AG04450 (cell line): ENCODE data around the gene EPO. TPM values are rescaled to one million over a fixed set of nuclear protein-coding genes. Genes with fewer than 3 reads are reported as not detected.

ENCODE experiments used
- CTCF ChIA-PET: fragments of 300-600, 350-600 bp; formaldehyde crosslinking; extraction: SDS; loops from one replicate; lab custom pipeline; 2022; ENCODE audit warnings: antibody characterized with exemption, inconsistent platforms; lab: Charles Lee
- POLR2A ChIA-PET: fragments of 350-600 bp; formaldehyde crosslinking; extraction: SDS; loops from one replicate; lab custom pipeline; 2021; ENCODE audit warnings: antibody characterized with exemption, inconsistent platforms; lab: Yijun Ruan, JAX
- DNase-seq: peaks from one replicate; pipeline ENCODE4 v3.0.0-alpha.2; 2011; ENCODE audit warnings: low read depth, low spot score
- H3K27ac ChIP-seq: one replicate; pipeline ENCODE4 v1.5.1; 2012; ENCODE audit warnings: low read depth, low read length, control low read depth
- H3K27me3 ChIP-seq: one replicate; pipeline ENCODE4 v1.6.0; 2012; ENCODE audit warnings: low read length; ENCODE audit not compliant: control insufficient read depth, insufficient read depth
- H3K4me3 ChIP-seq: 2 replicates; pipeline ENCODE4 v1.5.1; 2011; ENCODE audit warnings: mild to moderate bottlenecking, low read depth, low read length, control low read depth
- H3K9me3 ChIP-seq: 2 replicates; pipeline ENCODE4 v1.5.1; 2012; ENCODE audit warnings: low read length; ENCODE audit not compliant: control insufficient read depth, insufficient read depth
- CTCF ChIP-seq: IDR thresholded peaks from 2 replicates; pipeline ENCODE4 v1.5.1; 2011; ENCODE audit warnings: low read depth, low read length, control low read depth, inconsistent platforms
- polyA plus RNA-seq: library from polyadenylated mRNA; depleted of rRNA; stranded (reverse); fragments of >200 nt; gene quantifications from 2 replicates; pipeline ENCODE4 v1.2.3, GENCODE V29; 2011; rRNA removed

Gene EPO
- polyA plus RNA-seq, 1 experiment: not detected

- Histone ChIP-seq H3K4me3 (no peak overlapping the region), H3K9me3 (no peaks in the 10 kb centered on the region), H3K27ac (no peak overlapping the region), H3K27me3 (peaks cover 35% of the 10 kb centered on the region)
- TF ChIP-seq CTCF: no peak
- ChIA-PET POLR2A (no interaction called here), CTCF (no interaction called here)
- DNase-seq: no peak
Measured at GRCh38 chr7:100765250-100765649, 45.0 kb downstream of the EPO start.

- ChIA-PET CTCF (no interaction called here), POLR2A (no interaction called here)
Measured at GRCh38 chr7:100768784-100769183, 48.5 kb downstream of the EPO start.

More at GRCh38 chr7:100768784-100769183, 48.5 kb downstream of the EPO start:
- H3K9me3 ChIP-seq: no peaks in the 10 kb centered on the region; the same call in 1 of the 2 replicates
- no peak for DNase-seq
- H3K27ac ChIP-seq: no peak overlapping the region
- peaks cover 36% of the 10 kb centered on the region for H3K27me3 ChIP-seq
- no peak overlapping the region for H3K4me3 ChIP-seq
- no peak for TF ChIP-seq CTCF

Other genes with a start within 250 kb of the EPO start
- 10.2 and 11.3 TPM in 2 replicates for gene TSC22D4, start 241.3 kb upstream of the EPO start, polyA plus RNA-seq
- gene NYAP1, start 236.5 kb upstream of the EPO start, polyA plus RNA-seq: 0.35 and 0.38 TPM in 2 replicates
- 5.7 and 6.4 TPM in 2 replicates for gene AGFG2, start 181.3 kb upstream of the EPO start, polyA plus RNA-seq
- gene SAP25, start 146.6 kb upstream of the EPO start, polyA plus RNA-seq: not detected in 2 replicates
- 11.3 and 12.9 TPM in 2 replicates for gene LRCH4, start 134.3 kb upstream of the EPO start, polyA plus RNA-seq
- 0.29 and 0.33 TPM in 2 replicates for gene FBXO24, start 134.1 kb upstream of the EPO start, polyA plus RNA-seq
- gene PCOLCE, start 118.1 kb upstream of the EPO start, polyA plus RNA-seq: 164 and 227 TPM in 2 replicates
- 9.1 and 10.0 TPM in 2 replicates for gene MOSPD3, start 107.9 kb upstream of the EPO start, polyA plus RNA-seq
- 0.05 and 0.06 TPM in 2 replicates for gene TFR2, start 78.9 kb upstream of the EPO start, polyA plus RNA-seq
- gene ACTL6B, start 64.0 kb upstream of the EPO start, polyA plus RNA-seq: not detected in 2 replicates
- 68.4 and 114 TPM in 2 replicates for gene GNB2, start 46.7 kb upstream of the EPO start, polyA plus RNA-seq
- gene GIGYF1, start 26.2 kb upstream of the EPO start, polyA plus RNA-seq: 4.4 and 5.2 TPM in 2 replicates
- gene POP7, start 14.3 kb upstream of the EPO start, polyA plus RNA-seq: 17.7 and 20.0 TPM in 2 replicates
- not detected in 2 replicates for gene ZAN, start 13.1 kb downstream of the EPO start, polyA plus RNA-seq
- 43.8 and 46.5 TPM in 2 replicates for gene EPHB4, start 107.1 kb downstream of the EPO start, polyA plus RNA-seq
- gene SLC12A9, start 132.2 kb downstream of the EPO start, polyA plus RNA-seq: 10.8 and 11.2 TPM in 2 replicates
- 65.9 and 67.3 TPM in 2 replicates for gene TRIP6, start 146.9 kb downstream of the EPO start, polyA plus RNA-seq
- gene SRRT, start 154.6 kb downstream of the EPO start, polyA plus RNA-seq: 42.4 and 51.8 TPM in 2 replicates
- gene UFSP1, start 169.2 kb downstream of the EPO start, polyA plus RNA-seq: 0.48 and 1.3 TPM in 2 replicates
- gene ACHE, start 175.4 kb downstream of the EPO start, polyA plus RNA-seq: 0.24 and 0.35 TPM in 2 replicates
- gene MUC3A, start 229.1 kb downstream of the EPO start, polyA plus RNA-seq: not detected in 2 replicates
- 1.8 and 2.8 TPM in 2 replicates for gene MUC12, start 249.1 kb downstream of the EPO start, polyA plus RNA-seq